H1 (cell line): ENCODE data around the gene C18orf63.

Experiments
- ATF3 ChIP-seq: IDR thresholded peaks from 2 replicates; pipeline ENCODE4 v1.6.1; 2011; ENCODE audit warnings: low read depth, mild to moderate bottlenecking, low read length; ENCODE audit not compliant: insufficient read depth
- EP300 ChIP-seq, 2 experiments: IDR thresholded peaks; 1 replicate in 1 of 2; 2 replicates in 1 of 2; pipeline ENCODE4 v1.6.1; 2011 to 2012; ENCODE audit warnings: low read depth in 2 of 2, low read length in 2 of 2, mild to moderate bottlenecking in 2 of 2, borderline replicate concordance in 1 of 2, inconsistent platforms in 1 of 2, moderate library complexity in 1 of 2
- EZH2 ChIP-seq: fragments of 200-600 bp; sonication (generic); IDR thresholded peaks from 2 replicates; pipeline ENCODE4 v1.7.1; 2012; ENCODE audit warnings: low read depth, mild to moderate bottlenecking, moderate library complexity, low read length, inconsistent platforms; ENCODE audit not compliant: severe bottlenecking
- GTF2F1 ChIP-seq: IDR thresholded peaks from 2 replicates; pipeline ENCODE4 v1.6.1; 2012; ENCODE audit warnings: low read depth, low read length, improper control_type of control experiment, borderline replicate concordance
- HDAC2 ChIP-seq, 2 experiments: fragments of 300-600 bp in 1 of 2; sonication (generic) in 1 of 2; IDR thresholded peaks; 2 replicates each; pipeline ENCODE4 v1.6.1; 2011 to 2012; ENCODE audit warnings: low read depth in 2 of 2, low read length in 2 of 2, mild to moderate bottlenecking in 2 of 2, moderate library complexity in 2 of 2, borderline replicate concordance in 1 of 2, inconsistent platforms in 1 of 2
- JUN ChIP-seq: IDR thresholded peaks from 2 replicates; pipeline ENCODE4 v1.6.1; 2011; ENCODE audit warnings: low read depth, mild to moderate bottlenecking, improper control_type of control experiment, low read length
- JUND ChIP-seq: IDR thresholded peaks from 2 replicates; pipeline ENCODE4 v1.6.1; 2011; ENCODE audit warnings: mild to moderate bottlenecking, improper control_type of control experiment, low read length
- POLR2A ChIP-seq, 2 experiments: IDR thresholded peaks; 1 replicate in 1 of 2; 2 replicates in 1 of 2; pipeline ENCODE4 v1.6.1; 2011; ENCODE audit warnings: low read depth in 2 of 2, low read length in 2 of 2, mild to moderate bottlenecking in 2 of 2; ENCODE audit errors: control extremely low read depth in 1 of 2
- RFX5 ChIP-seq: IDR thresholded peaks from 2 replicates; pipeline ENCODE4 v1.6.1; 2011; ENCODE audit warnings: low read depth, low read length, improper control_type of control experiment, borderline replicate concordance
- SP1 ChIP-seq: IDR thresholded peaks from 2 replicates; pipeline ENCODE4 v1.6.1; 2011; ENCODE audit warnings: low read depth, low read length
- SRF ChIP-seq: IDR thresholded peaks from 2 replicates; pipeline ENCODE4 v1.6.1; 2011; ENCODE audit warnings: mild to moderate bottlenecking, low read depth, low read length, moderate library complexity
- TEAD4 ChIP-seq: IDR thresholded peaks from 2 replicates; pipeline ENCODE4 v1.6.1; 2012; ENCODE audit warnings: low read depth, low read length, inconsistent platforms, mixed read lengths
- TF ChIP-seq, protein P1 (sequence below): IDR thresholded peaks from 2 replicates; pipeline ENCODE4 v1.6.1; 2011; ENCODE audit warnings: low read length, improper control_type of control experiment
- TF ChIP-seq, protein P2 (sequence below), 3 experiments: IDR thresholded peaks; 1 replicate in 2 of 3; 2 replicates in 1 of 3; pipeline versions ENCODE4 v1.5.1 to v1.6.1; 2011; ENCODE audit warnings: low read length in 3 of 3, mild to moderate bottlenecking in 3 of 3, inconsistent platforms in 2 of 3, low read depth in 1 of 3, moderate library complexity in 1 of 3; ENCODE audit not compliant: insufficient read depth in 1 of 3; ENCODE audit errors: control extremely low read depth in 1 of 3

GRCh38 chr18:74334242-74334893 lies 18.7 kb downstream of the C18orf63 start:
- TF ChIP-seq, protein P1, sequence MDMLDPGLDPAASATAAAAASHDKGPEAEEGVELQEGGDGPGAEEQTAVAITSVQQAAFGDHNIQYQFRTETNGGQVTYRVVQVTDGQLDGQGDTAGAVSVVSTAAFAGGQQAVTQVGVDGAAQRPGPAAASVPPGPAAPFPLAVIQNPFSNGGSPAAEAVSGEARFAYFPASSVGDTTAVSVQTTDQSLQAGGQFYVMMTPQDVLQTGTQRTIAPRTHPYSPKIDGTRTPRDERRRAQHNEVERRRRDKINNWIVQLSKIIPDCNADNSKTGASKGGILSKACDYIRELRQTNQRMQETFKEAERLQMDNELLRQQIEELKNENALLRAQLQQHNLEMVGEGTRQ: no peak
- TF ChIP-seq, protein P2, sequence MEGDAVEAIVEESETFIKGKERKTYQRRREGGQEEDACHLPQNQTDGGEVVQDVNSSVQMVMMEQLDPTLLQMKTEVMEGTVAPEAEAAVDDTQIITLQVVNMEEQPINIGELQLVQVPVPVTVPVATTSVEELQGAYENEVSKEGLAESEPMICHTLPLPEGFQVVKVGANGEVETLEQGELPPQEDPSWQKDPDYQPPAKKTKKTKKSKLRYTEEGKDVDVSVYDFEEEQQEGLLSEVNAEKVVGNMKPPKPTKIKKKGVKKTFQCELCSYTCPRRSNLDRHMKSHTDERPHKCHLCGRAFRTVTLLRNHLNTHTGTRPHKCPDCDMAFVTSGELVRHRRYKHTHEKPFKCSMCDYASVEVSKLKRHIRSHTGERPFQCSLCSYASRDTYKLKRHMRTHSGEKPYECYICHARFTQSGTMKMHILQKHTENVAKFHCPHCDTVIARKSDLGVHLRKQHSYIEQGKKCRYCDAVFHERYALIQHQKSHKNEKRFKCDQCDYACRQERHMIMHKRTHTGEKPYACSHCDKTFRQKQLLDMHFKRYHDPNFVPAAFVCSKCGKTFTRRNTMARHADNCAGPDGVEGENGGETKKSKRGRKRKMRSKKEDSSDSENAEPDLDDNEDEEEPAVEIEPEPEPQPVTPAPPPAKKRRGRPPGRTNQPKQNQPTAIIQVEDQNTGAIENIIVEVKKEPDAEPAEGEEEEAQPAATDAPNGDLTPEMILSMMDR (IDR thresholded peaks at IDR 0.05; ENCODE audit: control extremely low read depth in 1 of 3, insufficient read depth in 1 of 3, low read depth in 1 of 3, low read length in 3 of 3): no peak
- TF ChIP-seq SP1 (no peak), JUN (no peak), GTF2F1 (no peak), HDAC2 (IDR thresholded peaks at IDR 0.05; ENCODE audit: borderline replicate concordance in 1 of 2, low read depth in 2 of 2, low read length in 2 of 2) (no peak), POLR2A (IDR thresholded peaks at IDR 0.05; ENCODE audit: control extremely low read depth in 1 of 2, low read depth in 2 of 2, low read length in 2 of 2) (no peak), ATF3 (no peak), EP300 (IDR thresholded peaks at IDR 0.05; ENCODE audit: borderline replicate concordance in 1 of 2, low read depth in 2 of 2, low read length in 2 of 2) (no peak), JUND (no peak), EZH2 (no peak), SRF (no peak), RFX5 (no peak), TEAD4 (no peak)
